ENCODE results near the gene ZGLP1.

ZGLP1 gene

GRCh38 chr19:10325732-10326131, 16.1 kb upstream of the ZGLP1 start:
- no peak for DNase-seq

DNA sequence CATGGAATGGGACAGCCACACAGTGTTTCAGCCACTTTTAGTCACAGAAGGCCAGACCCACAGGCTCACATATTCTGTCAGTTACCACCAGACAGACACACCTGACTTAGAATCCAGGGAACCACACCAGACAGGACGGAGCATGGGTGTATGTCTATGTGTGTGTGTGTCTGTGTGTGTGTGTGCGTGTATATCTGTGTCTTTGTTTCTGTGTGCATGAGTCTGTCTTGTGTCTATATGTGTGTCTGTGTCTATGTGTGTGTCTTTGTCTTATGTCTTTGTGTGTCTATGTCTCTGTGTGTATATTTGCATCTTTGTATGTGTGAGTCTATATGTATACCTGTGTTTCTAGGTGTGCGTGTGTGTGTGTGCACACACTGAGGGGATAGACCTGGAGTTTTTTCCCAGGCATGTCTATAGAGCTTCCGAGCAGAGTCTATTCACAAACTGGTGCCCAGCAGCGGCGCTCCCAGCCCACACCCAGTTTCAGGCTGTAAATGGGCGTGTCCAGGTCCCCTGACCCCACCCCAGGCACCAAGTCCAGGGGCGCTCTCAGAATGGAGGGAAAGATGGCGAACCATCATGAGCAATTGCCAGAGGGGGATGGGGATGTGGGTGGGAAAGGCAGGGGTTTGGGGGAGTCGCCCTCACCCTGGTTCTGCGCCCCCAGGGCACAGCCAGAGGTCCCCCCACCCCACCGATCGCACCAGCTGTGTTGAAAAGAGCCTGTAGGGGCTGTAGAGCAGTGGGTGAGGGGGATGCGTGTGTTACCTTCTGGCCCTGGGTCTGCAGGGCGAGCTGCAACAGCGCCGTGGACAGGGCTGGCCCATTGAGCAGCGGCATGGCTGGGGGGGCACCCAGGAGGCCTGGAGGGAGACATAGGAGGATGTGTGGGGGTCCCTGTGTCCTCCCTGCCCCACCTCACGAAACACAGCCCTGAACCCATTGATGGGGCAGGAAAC, 12.5 kb upstream of the ZGLP1 start:
- DNase-seq = no peak

DNA sequence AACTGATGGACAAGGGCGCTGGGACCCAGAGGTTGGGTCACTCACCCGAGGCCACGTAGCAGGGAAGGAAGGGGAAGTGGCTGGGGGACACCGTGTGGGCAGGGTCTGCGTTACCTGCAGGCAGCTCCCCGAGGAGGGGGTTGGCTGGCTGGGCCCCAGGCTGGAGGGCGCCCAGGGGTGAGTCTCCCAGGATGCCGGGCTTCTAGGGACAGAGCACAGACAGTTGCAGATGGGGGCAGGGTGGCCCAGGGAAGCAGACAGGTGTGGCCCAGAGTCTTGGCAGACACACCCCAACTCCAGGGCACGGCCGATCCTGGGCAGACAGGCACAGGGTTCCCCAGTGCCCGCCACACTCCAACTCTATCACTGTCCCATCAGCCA, 11.8 kb upstream of the ZGLP1 start:
- no peak for DNase-seq

DNA sequence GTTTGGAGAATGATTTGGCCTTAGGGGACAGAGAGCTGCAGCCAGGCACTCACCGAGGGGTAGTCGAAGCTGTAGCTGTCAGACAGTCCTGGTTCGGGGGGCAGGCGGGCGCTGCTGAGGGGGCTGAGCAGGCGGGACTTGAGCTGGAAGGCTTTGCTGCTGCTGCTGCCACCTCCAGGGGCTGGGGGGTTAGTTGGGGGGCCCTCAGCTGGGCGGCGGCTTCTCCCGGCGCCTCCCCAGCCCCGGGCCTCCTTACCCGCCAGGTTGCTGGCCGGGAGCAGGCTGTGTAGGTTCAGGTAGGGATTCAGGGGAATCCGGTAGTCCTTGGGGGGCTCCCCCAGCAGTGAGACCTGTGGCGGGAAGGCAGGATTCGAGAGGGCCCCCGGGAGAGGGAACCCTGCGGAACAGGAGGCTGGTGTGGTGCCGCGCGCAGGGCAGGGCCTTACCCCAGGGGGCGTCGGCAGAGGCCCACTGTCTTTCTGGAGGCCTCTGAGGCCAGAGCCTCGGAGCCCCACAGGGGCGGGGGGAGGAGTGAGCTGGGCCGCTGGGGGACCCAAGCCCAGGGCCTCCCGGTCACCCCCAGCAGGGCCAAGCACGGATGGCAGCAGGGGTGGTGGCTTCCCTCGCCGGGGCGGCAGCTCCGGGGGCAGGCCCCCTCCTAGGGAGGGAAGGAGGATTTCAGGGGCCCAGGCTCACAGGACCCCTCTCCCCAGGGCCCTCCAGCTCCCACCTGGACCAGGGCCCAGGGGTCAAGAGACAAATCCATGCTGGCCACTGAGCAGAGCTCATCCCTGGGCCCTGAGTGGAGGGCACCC, 11.2 kb upstream of the ZGLP1 start:
- DNase-seq = no peak

DNA sequence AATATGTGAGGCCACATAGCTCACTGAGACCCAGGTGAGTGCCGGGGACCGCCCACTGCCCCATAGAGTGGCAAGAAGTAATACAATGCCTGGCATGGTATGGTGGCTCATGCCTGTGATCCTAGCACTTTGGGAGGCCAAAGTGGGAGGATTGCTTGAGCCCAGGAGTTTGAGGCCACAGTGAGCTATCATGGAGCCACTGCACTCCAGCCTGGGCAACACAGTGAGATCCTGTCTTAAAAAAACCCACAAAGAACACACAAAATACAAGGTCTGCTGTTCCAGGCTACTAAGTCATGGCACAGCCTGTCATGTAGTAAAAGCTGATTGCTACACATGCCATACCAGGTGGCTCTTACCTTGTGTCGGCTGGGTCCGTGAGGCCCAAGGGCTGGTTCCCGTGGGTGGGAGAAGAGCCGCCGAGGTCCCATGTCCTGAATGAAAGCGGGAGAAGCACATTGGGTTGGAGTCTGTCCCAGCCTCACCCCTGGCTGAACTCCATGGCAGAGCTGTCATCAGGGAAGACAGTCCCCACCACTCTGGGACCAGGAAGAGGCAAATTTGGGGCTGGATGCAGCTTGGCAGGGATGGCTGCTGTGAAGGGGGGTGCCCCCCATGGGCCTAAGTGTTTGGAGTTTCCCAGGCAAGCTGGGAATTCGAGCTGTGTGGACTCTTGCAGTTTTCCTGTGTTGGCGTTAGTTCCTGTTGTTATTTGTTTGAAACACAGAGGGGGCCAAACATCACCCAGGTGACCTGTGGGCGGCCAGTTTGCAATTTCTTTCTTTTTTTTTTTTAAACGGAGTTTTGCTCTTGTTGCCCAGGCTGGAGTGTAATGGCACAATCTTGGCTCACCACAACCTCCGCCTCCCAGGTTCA, 9.4 kb upstream of the ZGLP1 start:
- no peak for DNase-seq

GRCh38 chr19:10317857-10318462, 8.3 kb upstream of the ZGLP1 start:
- no peak for DNase-seq

- no peak for DNase-seq
Observed at GRCh38 chr19:10317045-10317856, 7.6 kb upstream of the ZGLP1 start.

- no peak for DNase-seq
Observed at GRCh38 chr19:10316229-10317044, 6.8 kb upstream of the ZGLP1 start.

- peak; percentile 85 to 93 for DNase-seq
Observed at GRCh38 chr19:10315335-10316214, 6.0 kb upstream of the ZGLP1 start, which contains the start of gene FDX2. Gene FDX2, minus strand, starts transcription at chr19:10316015. Its CDS starts 19 bp downstream, at chr19:10315996.

GRCh38 chr19:10306327-10306726, 3.3 kb downstream of the ZGLP1 start:
- no peak for DNase-seq

DNA sequence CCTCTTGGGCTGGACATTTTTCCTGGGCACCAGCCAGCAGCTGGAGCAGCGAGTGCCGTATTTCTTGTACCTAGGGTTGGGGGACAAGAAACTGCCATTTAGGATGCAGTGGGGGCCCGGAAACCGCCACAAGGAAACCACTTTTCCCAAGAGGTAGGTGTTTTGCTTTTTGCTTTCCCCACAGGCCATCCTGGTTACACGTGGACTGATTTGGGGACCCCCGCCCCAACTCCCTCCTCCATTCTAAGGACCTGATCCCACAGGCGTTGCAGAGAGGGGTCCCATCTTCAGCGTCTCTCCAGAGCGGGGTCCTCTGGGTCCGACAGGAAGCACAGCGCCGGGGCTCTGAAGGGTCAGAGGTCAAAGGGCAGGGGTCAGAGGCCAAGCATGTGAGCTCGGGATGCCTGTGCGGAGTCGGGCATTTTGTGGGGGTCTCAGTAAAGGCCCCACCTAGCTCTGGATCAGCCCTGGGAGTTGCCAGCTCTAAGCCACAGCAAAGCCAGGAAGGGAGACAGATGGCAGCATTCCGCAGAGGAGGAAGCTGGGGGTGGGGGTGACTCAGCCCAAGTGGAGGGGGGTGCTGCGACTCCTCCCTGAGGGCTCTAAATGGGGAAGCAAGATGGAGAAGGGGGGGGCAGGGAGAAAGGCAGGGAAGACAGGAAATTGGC, 4.3 kb downstream of the ZGLP1 start:
- peak in 1 of 2 experiments; percentile 63 for DNase-seq

- peak; percentile 52 to 73 for DNase-seq
Observed at GRCh38 chr19:10299545-10300458, 9.8 kb downstream of the ZGLP1 start.

DNA sequence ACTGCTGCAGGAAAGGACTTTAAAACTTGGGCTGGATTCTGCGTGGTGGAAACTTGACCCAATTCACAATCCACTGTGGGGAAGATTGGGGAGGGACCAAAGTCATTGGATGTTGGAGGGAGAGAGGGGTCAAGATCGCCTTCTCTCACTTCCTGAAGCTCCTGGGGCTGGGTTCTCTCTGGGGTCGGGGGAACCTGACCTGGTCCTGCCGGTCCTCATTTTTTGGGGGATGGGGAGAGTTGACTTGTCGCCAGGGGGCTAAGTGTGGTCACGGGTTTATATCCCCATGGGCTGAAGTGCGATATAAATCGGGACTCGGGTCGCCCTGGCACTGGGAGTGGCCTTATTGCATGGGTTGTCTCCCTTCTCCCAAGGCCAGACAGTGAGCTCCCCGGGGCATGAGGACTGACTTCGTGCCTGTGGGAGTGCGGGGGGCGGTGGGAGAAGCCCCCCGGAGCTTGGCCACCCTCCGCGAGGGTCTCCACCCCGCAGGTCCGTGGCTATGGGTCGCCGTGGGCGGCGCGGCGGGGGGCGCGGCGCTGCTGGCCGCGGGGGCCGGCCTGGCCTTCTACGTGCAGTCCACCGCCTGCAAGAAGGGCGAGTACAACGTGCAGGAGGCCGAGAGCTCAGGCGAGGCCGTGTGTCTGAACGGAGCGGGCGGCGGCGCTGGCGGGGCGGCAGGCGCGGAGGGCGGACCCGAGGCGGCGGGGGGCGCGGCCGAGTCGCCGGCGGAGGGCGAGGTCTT, 13.6 kb downstream of the ZGLP1 start:
- no peak for DNase-seq

DNA sequence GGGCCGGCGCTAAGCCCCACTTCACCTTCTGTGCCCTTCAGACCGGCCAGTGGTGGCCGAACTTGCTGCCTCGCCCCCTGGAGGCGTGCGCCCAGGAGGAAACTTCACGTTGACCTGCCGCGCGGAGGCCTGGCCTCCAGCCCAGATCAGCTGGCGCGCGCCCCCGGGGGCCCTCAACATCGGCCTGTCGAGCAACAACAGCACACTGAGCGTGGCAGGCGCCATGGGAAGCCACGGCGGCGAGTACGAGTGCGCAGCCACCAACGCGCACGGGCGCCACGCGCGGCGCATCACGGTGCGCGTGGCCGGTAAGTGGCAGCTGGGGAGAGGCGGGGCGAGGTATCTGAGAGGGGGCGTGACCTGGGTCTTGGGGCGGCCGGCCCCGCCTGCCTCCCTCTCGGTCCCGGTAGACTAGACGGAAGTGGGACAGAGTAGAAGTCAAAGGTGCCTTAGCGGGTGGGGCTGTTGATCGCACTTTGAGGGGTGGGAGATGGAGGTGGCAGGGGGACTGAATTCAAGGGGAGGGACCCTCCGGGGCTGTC, 14.2 kb downstream of the ZGLP1 start:
- DNase-seq = no peak

GRCh38 chr19:10294368-10294697, 15.3 kb downstream of the ZGLP1 start:
- DNase-seq = no peak

DNA sequence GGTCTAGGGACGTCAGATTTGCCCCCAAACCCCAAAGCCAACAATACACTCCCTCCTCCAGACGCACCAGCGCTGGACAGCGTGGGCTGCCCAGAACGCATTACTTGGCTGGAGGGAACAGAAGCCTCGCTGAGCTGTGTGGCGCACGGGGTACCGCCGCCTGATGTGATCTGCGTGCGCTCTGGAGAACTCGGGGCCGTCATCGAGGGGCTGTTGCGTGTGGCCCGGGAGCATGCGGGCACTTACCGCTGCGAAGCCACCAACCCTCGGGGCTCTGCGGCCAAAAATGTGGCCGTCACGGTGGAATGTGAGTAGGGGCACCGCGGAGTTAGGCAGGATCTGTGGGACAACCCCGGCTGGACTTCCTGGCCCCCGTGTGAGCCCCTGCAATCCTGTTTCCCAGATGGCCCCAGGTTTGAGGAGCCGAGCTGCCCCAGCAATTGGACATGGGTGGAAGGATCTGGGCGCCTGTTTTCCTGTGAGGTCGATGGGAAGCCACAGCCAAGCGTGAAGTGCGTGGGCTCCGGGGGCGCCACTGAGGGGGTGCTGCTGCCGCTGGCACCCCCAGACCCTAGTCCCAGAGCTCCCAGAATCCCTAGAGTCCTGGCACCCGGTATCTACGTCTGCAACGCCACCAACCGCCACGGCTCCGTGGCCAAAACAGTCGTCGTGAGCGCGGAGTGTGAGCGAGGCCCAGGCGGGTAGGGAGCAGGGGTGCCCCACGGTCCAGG, 15.8 kb downstream of the ZGLP1 start:
- DNase-seq = no peak

Measured in NCI-H524 (cell line).